Gastroesophageal sphincter (tissue), 4 donors: ENCODE results near the gene ZNF521. TPM values are rescaled to one million over a fixed set of nuclear protein-coding genes. Genes with fewer than 3 reads are reported as not detected.

Experiments
- ATAC-seq: fragments of 150-250 bp; one replicate; pipeline ENCODE4 v1.9.1; 2016; ENCODE audit warnings: mild to moderate bottlenecking, moderate library complexity
- H3K27ac ChIP-seq, 4 donors: fragments of 200-600 bp; sonication (generic) in 3 of 4; 1 replicate in 3 of 4; 2 replicates in 1 of 4; pipeline ENCODE4 v1.5.1; 2016 to 2019
- H3K27me3 ChIP-seq: fragments of 200-600 bp; sonication (generic); one replicate; pipeline ENCODE4 v1.5.1; 2019
- H3K36me3 ChIP-seq, 2 donors: fragments of 200-600 bp; sonication (generic); one replicate each; pipeline ENCODE4 v1.5.1; 2019; ENCODE audit warnings: control low read depth in 1 of 2
- H3K4me1 ChIP-seq, 3 donors: fragments of 200-600 bp; sonication (generic); 1 replicate in 2 of 3; 2 replicates in 1 of 3; pipeline ENCODE4 v1.5.1; 2016 to 2019; ENCODE audit warnings: control low read depth in 2 of 3
- H3K4me3 ChIP-seq, 2 donors: fragments of 200-600 bp; sonication (generic); one replicate each; pipeline ENCODE4 v1.5.1; 2019; ENCODE audit warnings: mild to moderate bottlenecking in 1 of 2, moderate library complexity in 1 of 2
- H3K9me3 ChIP-seq, 3 donors: fragments of 200-600 bp; sonication (generic); one replicate each; pipeline ENCODE4 v1.5.1; 2017 to 2019; ENCODE audit warnings: control low read depth in 2 of 3
- EP300 ChIP-seq: sonication (generic); formaldehyde crosslinking; IDR thresholded peaks from one replicate; pipeline ENCODE4 v1.6.1; 2017; ENCODE audit warnings: antibody characterized with exemption, mild to moderate bottlenecking
- POLR2A ChIP-seq, 2 donors: fragments of 450-650 bp; IDR thresholded peaks; one replicate each; pipeline ENCODE4 v1.6.1; 2017; ENCODE audit warnings: antibody characterized with exemption in 2 of 2, mild to moderate bottlenecking in 2 of 2, moderate library complexity in 1 of 2
- POLR2AphosphoS5 ChIP-seq: sonication (generic); formaldehyde crosslinking; IDR thresholded peaks from one replicate; pipeline ENCODE4 v1.6.1; 2017; ENCODE audit warnings: antibody characterized with exemption
- WGBS, 2 donors: methylation state at CpG; one replicate each; pipeline ENCODE4 v1.1.5; 2018; ENCODE audit warnings: low coverage in 1 of 2; 5-methylcytosine and 5-hydroxymethylcytosine counted together
- total RNA-seq, 4 donors: library from RNA; depleted of rRNA; stranded (reverse); fragments of >200 nt; gene quantifications; one replicate each; pipeline ENCODE4 v1.1.0, GENCODE V29; 2016
- TF ChIP-seq, protein P1 (sequence below), 4 experiments: fragments of 200-600 bp in 2 of 4; fragments of 450-650 bp in 2 of 4; sonication (generic) in 1 of 4; IDR thresholded peaks; one replicate each; pipeline ENCODE4 v1.5.1; 2017 to 2019; ENCODE audit warnings: antibody characterized with exemption in 4 of 4, mild to moderate bottlenecking in 2 of 4, moderate library complexity in 2 of 4

The ZNF521 gene
- total RNA-seq, 4 donors from 2014 or later: 9.9 to 29.3 (median 13.4) TPM

GRCh38 chr18:25251068-25251467 lies 100.9 kb downstream of the ZNF521 start:
- WGBS, 2 donors: 75 to 76% methylated on average over 4 of the region's 4 CpGs
- no peak for ATAC-seq
- Histone ChIP-seq H3K4me3 (no peak overlapping the region), H3K36me3 (no peaks in the 10 kb centered on the region), H3K27me3 (no peaks in the 10 kb centered on the region), H3K9me3 (no peaks in the 10 kb centered on the region), H3K4me1 (no peaks in the 10 kb centered on the region), H3K27ac (no peak overlapping the region)
- TF ChIP-seq POLR2A (IDR thresholded peaks at IDR 0.05): no peak
- no peak for TF ChIP-seq EP300
- TF ChIP-seq, protein P1, sequence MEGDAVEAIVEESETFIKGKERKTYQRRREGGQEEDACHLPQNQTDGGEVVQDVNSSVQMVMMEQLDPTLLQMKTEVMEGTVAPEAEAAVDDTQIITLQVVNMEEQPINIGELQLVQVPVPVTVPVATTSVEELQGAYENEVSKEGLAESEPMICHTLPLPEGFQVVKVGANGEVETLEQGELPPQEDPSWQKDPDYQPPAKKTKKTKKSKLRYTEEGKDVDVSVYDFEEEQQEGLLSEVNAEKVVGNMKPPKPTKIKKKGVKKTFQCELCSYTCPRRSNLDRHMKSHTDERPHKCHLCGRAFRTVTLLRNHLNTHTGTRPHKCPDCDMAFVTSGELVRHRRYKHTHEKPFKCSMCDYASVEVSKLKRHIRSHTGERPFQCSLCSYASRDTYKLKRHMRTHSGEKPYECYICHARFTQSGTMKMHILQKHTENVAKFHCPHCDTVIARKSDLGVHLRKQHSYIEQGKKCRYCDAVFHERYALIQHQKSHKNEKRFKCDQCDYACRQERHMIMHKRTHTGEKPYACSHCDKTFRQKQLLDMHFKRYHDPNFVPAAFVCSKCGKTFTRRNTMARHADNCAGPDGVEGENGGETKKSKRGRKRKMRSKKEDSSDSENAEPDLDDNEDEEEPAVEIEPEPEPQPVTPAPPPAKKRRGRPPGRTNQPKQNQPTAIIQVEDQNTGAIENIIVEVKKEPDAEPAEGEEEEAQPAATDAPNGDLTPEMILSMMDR (IDR thresholded peaks at IDR 0.05): no peak
- TF ChIP-seq POLR2AphosphoS5: no peak

GRCh38 chr18:25250474-25250851 lies 101.5 kb downstream of the ZNF521 start:
- Histone ChIP-seq H3K4me1 (no peaks in the 10 kb centered on the region), H3K9me3 (no peaks in the 10 kb centered on the region), H3K4me3 (no peak overlapping the region), H3K27ac (no peak overlapping the region), H3K36me3 (no peaks in the 10 kb centered on the region), H3K27me3 (no peaks in the 10 kb centered on the region)
- WGBS, 2 donors: 44 to 63% methylated on average over 3 of the region's 3 CpGs
- no peak for ATAC-seq
- no peak for TF ChIP-seq POLR2A (IDR thresholded peaks at IDR 0.05)
- TF ChIP-seq, protein P1 (IDR thresholded peaks at IDR 0.05): no peak

DNA sequence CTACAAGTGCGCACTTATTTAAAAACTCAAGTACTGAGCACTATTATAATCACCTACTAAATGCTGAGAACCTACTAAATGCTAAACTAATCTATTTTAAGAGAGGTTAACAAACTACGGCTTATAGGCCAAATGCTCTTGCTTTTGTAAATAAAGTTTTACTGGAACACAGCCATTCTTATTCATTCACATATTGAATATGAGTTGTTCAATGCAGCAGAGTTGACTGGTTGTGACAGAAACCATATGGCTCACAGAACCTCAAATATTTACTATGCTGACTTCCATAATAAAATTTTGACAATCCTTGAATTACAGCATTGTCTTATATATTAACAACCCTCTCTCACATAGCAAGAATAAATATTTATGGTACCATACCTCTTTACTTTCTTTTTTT lies 103.2 kb downstream of the ZNF521 start:
- no peak overlapping the region for H3K27ac ChIP-seq
- no peaks in the 10 kb centered on the region for H3K27me3 ChIP-seq
- no peaks in the 10 kb centered on the region for H3K9me3 ChIP-seq
- no peak overlapping the region for H3K4me3 ChIP-seq
- ATAC-seq: no peak
- WGBS, 2 donors: 70 to 77% methylated on average over 1 to 2 of the region's 2 CpGs
- no peaks in the 10 kb centered on the region for H3K4me1 ChIP-seq
- H3K36me3 ChIP-seq: no peaks in the 10 kb centered on the region
- TF ChIP-seq EP300 (no peak), POLR2AphosphoS5 (no peak), POLR2A (IDR thresholded peaks at IDR 0.05) (no peak)
- TF ChIP-seq, protein P1 (IDR thresholded peaks at IDR 0.05): no peak

DNA sequence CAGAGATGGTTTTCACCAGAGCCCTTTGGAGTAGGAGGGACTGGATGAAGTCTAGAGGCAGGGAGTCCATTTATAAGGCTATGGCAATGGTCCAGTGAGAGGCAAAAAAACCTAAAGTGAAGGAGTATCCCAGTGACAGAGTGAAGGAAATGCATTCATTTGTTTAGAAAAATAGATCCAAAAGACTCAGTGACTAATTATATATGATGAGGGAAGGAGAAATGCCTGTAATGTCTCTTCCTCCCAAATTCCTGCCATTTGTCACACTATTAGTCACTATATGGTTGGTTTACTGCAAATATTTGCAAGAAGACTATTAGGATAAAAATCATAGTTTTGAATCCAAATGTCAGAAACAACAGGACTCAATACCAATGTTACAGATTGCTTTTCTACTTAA lies 104.2 kb downstream of the ZNF521 start:
- no peak for TF ChIP-seq POLR2A (IDR thresholded peaks at IDR 0.05)
- TF ChIP-seq, protein P1 (IDR thresholded peaks at IDR 0.05): no peak
- no peak for TF ChIP-seq EP300
- no peak for TF ChIP-seq POLR2AphosphoS5

DNA sequence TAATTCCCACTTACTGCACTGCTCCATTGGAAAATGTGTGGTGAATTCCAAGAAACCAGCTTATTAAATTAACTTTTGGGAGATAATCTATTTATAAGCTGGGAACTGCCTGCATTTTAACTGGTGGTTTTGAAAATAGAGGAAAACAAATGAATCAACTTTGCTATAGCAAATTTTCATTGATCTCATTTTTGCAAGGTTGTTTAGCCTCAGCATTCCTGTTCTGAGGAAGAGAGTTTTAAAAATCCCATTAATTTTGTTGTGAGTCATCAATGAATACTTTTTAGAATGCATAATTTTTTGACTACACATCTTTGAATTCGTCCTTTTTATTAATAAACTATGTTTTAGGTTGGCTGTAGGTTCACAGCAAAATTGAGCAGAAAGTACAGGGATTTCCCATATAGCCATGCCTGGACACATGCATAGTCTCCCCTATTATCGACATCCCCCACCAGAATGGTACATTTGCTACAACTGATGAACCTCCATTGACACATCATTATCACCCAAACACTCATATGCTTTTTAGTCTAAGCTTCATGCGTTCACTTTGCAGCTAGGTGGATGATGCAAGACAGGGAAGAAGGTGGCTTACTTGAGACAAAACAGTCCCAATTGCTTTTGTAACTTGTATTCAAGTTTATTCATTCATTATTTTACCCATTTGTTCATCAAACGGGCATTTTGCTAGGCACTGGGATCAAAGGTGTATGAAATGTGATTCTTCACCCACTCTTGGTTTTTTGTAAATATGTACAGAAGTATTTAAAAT lies 106.9 kb downstream of the ZNF521 start:
- Histone ChIP-seq H3K36me3 (no peaks in the 10 kb centered on the region), H3K27ac (no peak overlapping the region), H3K4me1 (peaks cover 0 to 1% (median 0%) of the 10 kb centered on the region in 3 donors), H3K27me3 (no peaks in the 10 kb centered on the region), H3K4me3 (no peak overlapping the region), H3K9me3 (no peaks in the 10 kb centered on the region)
- 77 to 81% methylated on average over 4 of the region's 4 CpGs for WGBS, 2 donors
- TF ChIP-seq EP300 (no peak), POLR2AphosphoS5 (no peak), POLR2A (IDR thresholded peaks at IDR 0.05) (no peak)
- TF ChIP-seq, protein P1 (IDR thresholded peaks at IDR 0.05): no peak
- no peak for ATAC-seq

More for the DNA sequence above, 104.2 kb downstream of the ZNF521 start:
- no peaks in the 10 kb centered on the region for H3K4me1 ChIP-seq
- no peaks in the 10 kb centered on the region for H3K36me3 ChIP-seq
- no peaks in the 10 kb centered on the region for H3K27me3 ChIP-seq
- no peak overlapping the region for H3K4me3 ChIP-seq
- no peaks in the 10 kb centered on the region for H3K9me3 ChIP-seq
- no peak for ATAC-seq
- H3K27ac ChIP-seq: no peak overlapping the region
